ENCODE data around the gene HNF1B.

HNF1B gene

DNA sequence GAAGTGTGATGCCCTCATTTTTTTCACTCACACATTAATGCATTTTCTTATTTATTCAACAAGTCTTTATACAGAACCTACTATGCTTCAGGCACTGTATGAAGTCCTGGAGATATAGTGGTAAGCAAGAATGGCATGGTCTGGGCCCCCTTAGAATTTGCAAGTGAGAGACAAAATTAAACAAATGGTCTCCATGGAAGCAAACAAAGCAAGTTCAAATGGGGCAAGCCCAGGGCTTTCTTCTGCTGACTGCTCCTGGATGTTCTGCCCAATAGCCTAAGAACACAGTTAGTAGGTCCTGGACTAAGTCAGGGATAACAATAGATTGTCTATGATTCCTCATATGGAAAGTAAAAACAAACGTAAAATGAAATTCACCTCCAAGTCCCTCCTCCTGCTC, 70.3 kb downstream of the HNF1B start:
- no peak overlapping the region for H3K4me3 ChIP-seq (ENCODE audit: low read depth, low read length)

DNA sequence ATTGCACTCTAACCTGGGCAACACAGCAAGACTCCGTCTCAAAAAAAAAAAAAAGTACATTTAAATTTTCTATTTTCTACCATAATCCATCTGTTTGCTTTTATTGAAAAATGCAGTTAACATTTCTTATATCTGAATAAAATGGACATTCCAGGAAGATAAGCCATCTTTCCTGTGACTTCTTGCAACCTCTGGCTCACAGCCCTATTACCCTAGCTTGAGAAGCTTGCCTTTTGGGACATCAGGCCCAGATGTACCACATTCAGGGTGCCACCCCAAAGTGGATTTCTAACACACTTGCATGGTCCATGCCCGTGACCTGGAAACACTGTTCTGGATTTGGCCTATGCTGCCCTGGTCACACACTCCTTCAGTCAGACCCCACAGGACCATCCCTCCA, 71.5 kb downstream of the HNF1B start:
- no peak overlapping the region for H3K4me3 ChIP-seq (ENCODE audit: low read depth, low read length)

DNA sequence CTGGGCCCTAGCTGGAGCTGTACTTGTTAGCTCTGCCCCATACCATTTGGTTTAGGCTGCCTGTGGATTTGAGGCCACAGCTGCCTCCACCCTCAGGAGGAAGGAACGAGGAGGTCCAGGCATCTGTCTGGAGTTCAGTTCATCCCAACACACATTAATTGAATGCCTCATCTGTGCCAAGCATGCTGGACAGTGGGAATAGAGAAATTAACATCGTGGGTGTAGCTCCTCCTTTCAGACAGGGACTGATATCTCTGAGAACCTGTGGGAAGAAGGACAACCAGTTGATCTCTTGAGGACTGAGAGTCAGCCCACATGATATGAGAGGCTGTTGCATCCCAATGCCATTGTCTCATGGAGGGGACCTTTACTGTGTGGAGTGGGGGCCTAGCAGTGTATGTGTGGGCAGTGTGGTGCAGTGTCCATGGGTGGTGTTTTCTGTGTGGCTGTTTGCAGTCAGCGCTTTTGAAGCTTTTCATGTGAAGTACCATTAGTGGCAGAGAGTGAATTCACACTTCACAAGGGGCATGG, 72.2 kb downstream of the HNF1B start:
- H3K4me3 ChIP-seq (ENCODE audit: low read depth, low read length) = no peak overlapping the region

DNA sequence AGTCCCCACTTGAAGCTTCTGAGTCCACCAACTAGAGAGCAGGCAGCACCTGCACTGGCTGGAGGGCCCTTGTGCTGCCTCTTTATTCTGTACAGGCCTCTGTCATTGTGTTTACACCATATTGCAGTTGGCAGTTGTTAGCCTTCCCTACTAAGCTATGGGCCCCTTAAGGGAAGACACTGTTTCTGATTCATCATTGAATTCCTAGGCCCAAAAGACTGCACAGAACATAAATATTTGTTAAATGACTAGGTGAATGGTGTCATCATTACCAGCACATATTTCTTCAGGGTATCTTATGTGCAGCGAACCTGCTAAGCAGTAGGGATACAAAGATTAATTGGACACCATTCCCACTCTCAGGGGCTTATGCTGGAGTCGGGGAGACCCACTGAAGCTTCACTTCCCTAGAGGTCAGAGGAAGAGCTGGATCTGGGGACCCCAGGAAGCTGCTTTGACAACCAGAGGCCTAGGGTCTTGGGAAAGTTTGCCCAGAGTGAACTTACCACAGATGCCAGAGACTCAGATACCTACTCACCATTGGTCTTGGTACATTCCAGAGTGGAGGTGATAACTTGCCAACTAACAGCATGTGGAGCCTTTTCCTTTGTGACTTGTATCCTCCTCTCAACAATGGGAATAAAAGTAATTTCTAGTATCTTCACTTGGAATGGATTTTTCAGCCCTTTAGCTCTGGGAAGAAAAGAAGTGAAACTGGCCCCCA, 72.9 kb downstream of the HNF1B start:
- no peak overlapping the region for H3K4me3 ChIP-seq (ENCODE audit: low read depth, low read length)

DNA sequence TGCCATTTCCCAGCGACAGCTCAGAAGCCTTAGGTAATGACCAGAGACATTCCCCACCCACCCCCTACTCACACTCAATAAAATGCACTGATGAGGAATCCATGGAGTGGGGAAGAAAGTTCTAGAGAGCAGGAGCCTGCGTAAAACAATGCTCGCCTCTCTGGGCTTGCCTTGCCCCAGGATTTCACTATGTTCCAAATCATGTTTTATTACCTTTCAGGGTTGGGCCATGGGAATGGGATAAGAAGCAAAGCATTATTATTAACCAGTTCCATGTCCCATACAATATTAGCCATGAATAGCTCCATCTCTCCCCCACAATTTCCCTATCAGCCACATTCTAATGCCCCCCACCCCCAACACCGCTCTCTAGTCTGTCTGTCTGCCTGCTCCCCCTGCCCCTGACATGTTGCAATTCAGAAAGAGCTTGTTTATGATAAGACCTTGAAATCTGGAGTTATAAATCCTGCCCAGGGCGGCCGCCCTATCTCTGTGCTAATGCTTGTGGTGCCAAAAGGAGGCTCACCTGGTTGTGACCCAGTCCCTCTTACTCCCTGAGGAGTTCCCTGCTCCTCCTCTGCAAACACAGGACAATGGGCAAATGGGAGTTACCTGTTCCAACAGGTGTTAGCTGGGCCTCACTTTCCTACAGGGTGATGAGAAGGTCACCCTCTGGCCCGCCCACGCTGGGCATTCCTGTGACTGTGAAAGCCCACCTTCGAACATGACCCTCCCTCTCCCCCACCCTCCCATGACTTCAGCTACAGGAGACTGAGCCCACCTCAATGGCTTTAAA, 73.6 kb downstream of the HNF1B start:
- H3K4me3 ChIP-seq (ENCODE audit: low read depth, low read length) = no peak overlapping the region

DNA sequence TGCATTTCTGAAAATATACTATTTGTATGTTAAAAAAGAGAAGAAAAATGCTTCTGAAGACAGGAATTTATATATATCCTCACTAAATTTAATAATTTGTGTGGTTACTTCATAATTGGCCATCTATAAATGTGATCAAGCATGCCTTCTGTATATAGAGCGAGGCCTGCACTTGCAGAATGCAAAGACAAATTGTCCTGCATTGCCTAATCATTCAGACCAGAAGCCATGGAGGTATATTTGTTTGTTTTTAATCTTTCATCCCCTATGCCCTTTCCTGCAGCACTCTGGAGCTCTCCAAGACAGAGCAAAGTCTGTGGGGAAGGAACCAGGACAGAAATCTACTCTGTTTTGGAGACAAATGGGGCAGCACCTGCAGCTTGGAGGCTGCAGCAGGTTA, 77.8 kb downstream of the HNF1B start:
- no peak overlapping the region for H3K4me3 ChIP-seq (ENCODE audit: low read depth, low read length)

DNA sequence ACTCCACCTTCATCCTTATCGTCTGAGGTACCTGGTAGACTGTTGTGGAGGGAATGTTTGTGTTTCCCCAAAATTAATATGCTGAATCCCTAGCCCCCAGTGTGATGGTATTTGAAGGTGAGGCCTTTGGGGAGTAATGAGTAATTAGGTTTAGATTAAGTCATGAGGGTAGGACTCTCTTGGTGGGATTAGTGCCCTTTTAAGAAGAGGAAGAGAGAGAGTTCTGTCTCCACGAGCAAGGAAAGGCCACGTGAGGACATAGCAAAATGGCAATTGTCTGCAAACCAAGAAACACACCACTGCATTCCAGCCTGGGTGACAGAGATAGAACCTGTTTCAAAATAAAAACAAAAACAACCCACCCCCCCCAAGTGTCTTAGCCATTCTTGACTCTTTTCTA, 80.6 kb downstream of the HNF1B start:
- H3K4me3 ChIP-seq (ENCODE audit: low read depth, low read length) = no peak overlapping the region

DNA sequence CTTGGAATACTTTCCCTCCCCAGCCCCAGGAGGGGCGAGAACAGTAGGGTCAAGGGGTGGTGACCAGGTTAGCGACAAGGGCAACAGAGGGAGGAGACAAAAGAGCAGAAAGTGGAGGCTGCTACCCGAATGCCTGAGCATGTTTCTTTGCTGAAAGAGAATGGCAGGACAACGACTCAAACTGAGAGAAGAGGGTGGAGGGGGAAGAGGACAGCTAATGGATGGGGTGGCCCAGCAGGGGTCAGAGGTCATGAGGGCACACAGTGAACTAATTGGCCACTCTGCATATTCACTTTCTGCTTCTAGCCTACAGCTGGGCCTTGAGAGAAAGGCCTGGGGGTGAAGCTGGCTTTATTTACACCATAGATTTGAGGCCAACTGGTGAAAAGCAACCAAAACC, 82.5 kb downstream of the HNF1B start:
- no peak overlapping the region for H3K4me3 ChIP-seq (ENCODE audit: low read depth, low read length)

DNA sequence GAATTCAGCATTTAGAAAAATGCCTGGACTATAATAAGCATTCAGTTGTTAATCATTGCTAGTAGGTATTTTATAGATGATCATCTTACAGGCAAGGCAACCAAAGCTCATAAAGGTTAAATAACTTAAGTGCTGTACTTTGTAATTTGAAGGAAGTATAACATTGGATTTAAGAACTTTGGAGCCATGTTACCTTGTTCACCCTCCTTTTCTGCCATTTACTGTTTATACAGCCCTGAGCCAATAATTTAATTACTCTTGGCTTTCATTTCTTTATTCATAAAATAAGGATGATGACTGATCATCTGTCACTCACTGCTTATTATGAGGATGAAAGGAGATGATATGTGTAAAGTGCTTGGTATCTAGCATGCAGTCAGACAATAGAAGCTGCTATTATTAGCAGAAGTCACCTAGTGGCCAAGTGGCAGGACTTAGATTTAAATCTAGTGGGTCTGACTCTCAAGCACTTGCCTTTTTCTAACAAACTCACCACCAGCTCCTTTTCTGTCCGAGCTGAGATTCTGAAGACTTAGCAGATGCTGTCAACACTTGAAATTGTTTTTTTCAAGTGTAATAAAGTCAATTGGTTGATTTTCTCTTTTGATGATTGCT, 83.4 kb downstream of the HNF1B start:
- H3K4me3 ChIP-seq (ENCODE audit: low read depth, low read length) = no peak overlapping the region

DNA sequence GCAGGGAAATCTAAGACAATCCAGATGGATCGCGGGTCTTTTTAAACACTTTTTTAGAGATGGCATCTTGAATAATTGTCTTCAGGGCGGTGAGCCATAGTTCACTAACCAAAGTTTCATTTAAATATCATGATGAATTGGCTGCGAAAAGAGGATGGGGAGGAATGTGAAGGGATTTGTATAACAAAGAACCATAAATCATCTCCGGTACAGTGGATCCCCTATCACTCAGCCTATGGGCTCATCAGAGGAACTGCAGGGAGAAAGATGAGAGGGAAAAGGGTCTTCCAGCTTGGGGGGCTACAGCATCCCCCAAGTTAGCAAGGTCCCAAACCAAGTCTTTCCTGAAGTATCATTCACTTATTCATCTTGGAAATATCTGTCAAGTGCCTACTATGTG, 84.9 kb downstream of the HNF1B start:
- H3K4me3 ChIP-seq (ENCODE audit: low read depth, low read length) = no peak overlapping the region

DNA sequence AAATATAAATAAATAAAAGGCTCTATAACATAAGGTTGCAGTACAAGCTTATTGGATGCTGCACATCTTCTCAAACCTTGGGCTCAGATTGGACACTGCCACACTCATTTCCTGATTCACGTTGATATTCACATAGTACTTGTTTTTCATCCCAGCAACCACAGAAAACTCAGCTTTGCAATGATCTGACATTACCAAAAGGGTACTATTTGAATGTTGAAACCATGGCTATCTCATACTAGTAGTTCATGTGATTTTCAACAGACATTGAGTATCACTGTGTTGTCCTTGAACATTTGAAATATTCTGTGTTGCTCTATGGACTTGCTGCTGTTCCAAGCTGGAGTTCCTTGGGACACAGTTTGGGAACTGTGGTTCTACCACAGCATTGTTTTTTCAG, 87.7 kb downstream of the HNF1B start:
- H3K4me3 ChIP-seq (ENCODE audit: low read depth, low read length) = no peak overlapping the region

DNA sequence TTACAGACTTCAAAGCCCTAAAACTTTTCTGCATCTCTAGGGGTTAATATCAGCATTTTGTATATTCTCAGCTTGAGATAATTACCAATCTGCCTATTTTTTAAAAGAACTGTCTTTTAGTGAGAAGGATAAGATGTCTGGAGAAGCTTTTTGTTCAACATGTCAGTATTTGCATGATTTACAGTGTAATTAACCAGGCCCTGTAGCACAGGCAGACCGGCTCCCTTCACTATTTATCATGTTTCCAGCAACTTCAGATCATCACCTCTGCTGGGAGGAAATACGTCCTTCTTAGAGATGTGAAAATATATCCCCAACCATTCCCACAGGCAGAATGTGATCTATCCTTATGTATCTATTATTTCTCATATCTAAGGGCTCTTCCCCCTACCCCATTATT, 93.0 kb downstream of the HNF1B start:
- no peak overlapping the region for H3K4me3 ChIP-seq (ENCODE audit: low read depth, low read length)

DNA sequence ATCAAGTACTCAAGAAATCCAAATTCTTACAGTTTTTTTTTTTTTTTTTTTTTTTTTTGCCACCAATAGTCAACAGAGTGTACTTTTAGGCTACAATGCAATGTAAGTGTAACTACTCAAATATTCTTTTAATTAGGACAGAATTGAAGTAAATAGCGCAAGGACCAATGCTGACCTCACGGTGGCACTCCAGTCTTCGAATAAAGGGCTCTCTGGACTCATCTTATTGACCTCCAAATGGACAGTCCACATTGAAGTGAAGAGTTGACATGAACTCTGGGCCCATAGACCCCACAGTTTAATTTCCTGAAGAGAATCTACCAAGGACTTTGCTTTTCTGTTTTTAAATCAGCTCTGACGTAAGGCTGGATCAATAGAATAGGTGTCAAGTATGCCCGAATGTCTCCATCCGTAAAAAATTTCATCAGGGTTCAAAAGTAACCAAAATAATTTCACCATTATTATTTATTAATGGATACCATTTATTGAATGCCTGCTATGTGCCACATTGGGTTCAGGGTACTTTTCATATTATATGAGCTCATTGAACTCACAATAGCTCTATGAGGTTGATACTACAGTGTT, 94.3 kb downstream of the HNF1B start:
- H3K4me3 ChIP-seq (ENCODE audit: low read depth, low read length) = no peak overlapping the region

DNA sequence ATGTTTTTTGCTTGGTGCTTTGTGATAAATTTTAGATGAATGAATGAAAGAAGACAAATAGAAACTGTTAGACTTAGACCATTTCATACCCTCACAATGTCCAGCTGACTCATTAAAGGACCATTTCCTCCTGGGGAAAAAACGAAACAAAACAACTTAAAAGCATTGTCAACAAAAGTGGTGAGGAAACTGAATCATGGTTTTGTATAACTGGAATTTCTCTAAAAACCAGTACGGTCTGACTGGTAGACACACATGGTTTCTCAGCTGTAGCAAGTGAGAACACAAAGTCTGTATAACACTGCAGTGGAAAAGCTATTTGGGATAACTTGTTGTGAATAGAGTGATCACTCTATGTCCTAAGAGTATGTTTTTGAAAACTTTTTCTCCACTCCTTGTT, 96.3 kb downstream of the HNF1B start:
- H3K4me3 ChIP-seq (ENCODE audit: low read depth, low read length) = no peak overlapping the region

DNA sequence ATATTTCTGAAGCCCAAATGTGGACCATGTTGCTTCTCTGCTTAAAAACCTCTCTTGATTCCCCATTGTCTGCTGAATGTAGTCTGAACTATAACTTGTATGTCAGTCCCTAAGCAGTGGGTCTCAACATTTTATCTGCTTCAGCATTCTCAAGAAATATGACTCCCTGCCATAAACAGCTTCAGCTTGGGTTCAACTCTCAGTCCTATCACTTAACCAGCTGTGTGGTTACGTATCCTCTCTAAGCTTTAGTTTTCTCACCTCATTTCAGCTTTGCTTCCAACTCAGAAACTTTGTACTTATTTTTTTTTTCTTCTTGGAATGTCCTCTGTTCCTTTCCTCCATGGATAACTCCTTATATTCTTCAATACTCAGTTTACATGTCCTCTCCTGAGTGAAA, 97.0 kb downstream of the HNF1B start:
- no peak overlapping the region for H3K4me3 ChIP-seq (ENCODE audit: low read depth, low read length)

DNA sequence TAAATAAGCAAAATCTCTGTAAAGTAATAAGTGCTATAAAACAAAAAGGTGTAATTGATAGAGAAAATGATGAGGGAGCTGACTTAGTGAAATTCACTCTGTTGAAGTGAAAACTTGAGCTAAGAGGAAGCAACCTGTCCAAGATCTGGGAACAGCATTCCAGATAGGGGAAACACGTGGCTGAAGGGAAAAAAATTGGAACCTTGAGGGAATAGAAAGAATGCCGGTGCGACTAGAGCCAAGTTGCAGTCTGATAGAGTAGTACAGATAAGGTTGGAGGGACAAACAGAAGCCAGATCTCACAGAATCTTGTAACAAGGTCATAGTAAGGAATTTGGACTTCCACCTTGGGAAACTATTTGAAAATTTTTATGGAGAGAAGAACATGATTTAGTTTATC, 101.0 kb downstream of the HNF1B start:
- peak overlapping the region; percentile 67 for H3K4me3 ChIP-seq (ENCODE audit: low read depth, low read length)

DNA sequence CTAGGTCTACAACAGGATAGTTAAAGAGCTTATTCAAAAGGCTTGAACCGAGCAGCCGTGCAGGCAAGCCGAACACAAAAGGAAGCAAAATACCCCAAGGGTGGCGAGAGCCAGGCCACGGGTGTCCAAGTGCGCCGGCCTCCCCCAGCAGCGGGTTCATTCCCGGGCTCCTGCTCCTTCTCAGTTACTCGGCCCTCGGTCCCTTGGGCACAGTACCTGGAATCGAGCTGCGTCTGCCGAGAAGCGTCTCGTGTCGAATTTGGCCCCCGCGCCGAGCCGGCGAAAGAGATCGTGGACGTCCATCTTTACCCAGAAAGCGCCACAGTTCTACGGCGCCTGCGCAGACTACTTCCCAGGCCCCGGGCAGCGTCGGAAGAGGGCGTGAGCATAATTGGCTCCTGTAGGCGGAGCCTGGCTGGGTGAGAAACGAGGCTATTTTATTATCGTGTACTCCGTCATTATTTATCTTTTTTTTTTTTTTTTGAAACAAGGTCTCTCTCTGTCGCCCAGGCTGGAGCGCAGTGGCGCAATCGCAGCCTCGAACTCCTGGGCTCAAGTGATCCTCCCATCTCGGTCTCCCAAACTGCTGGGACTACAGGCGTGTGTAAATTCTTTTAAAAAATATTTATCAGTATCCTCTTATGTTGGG, 101.6 kb downstream of the HNF1B start, which contains the start of gene DDX52:
TSS of gene DDX52 (minus strand) at position 329 of the 649 bp plus-strand sequence. CDS start at position 303, 26 bp downstream.
- H3K4me3 ChIP-seq (ENCODE audit: low read depth, low read length) = peak within 1 kb of the TSS; percentile 67

DNA sequence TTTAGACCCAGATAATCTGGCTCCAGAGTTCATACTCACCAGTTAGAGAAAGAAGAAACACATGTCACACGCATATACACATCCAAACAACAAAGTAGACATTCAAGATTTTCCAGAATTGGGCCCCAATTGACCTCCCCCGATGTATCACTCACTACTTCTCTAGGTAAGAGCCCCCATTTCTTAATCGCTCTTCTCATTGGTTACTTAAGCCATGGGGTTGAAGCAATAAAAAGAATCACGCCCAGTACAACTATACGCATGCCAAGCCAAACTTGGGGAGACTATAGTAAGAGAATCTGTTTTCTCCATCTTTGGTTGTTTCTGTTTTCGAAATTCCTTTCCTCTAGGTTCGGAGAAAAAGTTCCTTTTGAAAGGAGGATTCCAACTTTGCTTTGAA, 102.2 kb downstream of the HNF1B start:
- H3K4me3 ChIP-seq (ENCODE audit: low read depth, low read length) = peak overlapping the region; percentile 67

DNA sequence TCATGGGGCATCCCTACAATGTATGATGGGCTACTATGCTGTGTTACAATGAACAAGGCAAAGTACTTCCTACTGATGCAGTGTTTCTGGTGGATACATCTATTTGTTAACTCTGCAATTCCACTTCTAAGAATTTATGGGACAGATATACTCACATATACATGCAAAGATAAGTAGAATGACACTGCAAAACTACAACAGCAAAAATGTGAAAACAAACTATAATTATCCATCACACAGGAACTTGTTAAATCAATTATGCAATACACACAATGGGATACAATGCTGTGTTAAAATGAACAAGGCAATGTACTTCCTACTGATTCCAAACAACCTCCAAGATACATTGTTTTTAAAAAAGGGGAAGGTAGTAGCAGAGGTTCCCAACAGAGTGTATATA, 104.8 kb downstream of the HNF1B start:
- H3K4me3 ChIP-seq (ENCODE audit: low read depth, low read length) = no peak overlapping the region

DNA sequence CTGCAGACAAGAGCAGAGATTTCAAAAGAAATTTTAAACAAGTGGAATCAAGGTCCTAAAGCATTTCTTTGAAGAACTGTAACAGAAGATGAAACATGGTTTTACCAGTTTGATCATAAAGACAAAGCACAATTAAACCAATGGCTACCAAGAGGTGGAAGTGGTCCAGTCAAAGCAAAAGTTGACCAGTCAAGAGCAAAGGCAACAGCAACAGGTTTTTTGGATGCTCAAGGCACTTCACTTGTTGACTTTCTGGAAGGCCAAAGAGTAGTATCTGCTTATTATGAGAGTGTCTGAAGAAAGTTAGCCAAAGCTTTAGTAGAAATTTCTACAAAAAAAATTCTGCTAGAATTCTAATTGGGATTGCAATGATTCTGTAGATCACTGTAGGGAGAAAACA, 106.9 kb downstream of the HNF1B start:
- H3K4me3 ChIP-seq (ENCODE audit: low read depth, low read length) = no peak overlapping the region
